HCT116 (cell line): ENCODE measurements around the gene TTC33. TPM values are rescaled to one million over a fixed set of nuclear protein-coding genes. Genes with fewer than 3 reads are reported as not detected.

Source experiments
- ATAC-seq: fragments of 200-7000 bp; cut with Tn5 transposase; 2 replicates; pipeline ENCODE4 v1.9.1; 2020; ENCODE audit warnings: mild to moderate bottlenecking, moderate library complexity
- BruUV-seq: library from RNA; stranded (reverse); fragments of 400-500 nt; replicated peaks from 2 replicates; lab custom pipeline; 2021; lab: Mats Ljungman, UMichigan
- CTCF ChIA-PET: fragments of 300-600 bp; sonication (Branson Sonifier 250); formaldehyde crosslinking; loops from one replicate; lab custom pipeline; 2021; ENCODE audit warnings: antibody characterized with exemption; lab: Charles Lee
- POLR2A ChIA-PET: fragments of 300-600, 350-600 bp; sonication (Branson Sonifier 250); formaldehyde crosslinking; loops from one replicate; lab custom pipeline; 2021; ENCODE audit warnings: antibody characterized with exemption; lab: Charles Lee
- RAD21 ChIA-PET, 2 experiments: fragments of 300-600 bp; sonication (Branson Sonifier 250); formaldehyde crosslinking; loops; one replicate each; lab custom pipeline; 2023; ENCODE audit warnings: low total read pairs in 2 of 2; ENCODE audit not compliant: uncharacterized antibody in 2 of 2, unreplicated experiment in 2 of 2, low non-redundant PET in 1 of 2; lab: Charles Lee
- DNase-seq: peaks from one replicate; pipeline ENCODE4 v3.0.0-alpha.2; 2010; ENCODE audit warnings: low read depth, low spot score
- H2AFZ ChIP-seq: fragments of 200-600 bp; shearing (Covaris generic), sonication (generic); 2 replicates; pipeline ENCODE4 v1.6.1; 2017; ENCODE audit warnings: low read depth, mixed run types, mixed read lengths, antibody characterized with exemption, low read length; ENCODE audit not compliant: poor library complexity, severe bottlenecking
- H3K27ac ChIP-seq: 2 replicates; pipeline ENCODE4 v1.5.1; 2012; ENCODE audit warnings: low read depth, low read length
- H3K27me3 ChIP-seq: fragments of 200-600 bp; sonication (generic); 2 replicates; pipeline ENCODE4 v1.6.1; 2016; ENCODE audit warnings: mixed run types, low read length, mixed read lengths; ENCODE audit not compliant: insufficient read depth
- H3K36me3 ChIP-seq, 2 experiments: fragments of 200-500 bp in 1 of 2; fragments of 200-600 bp in 1 of 2; sonication (Bioruptor generic) in 1 of 2; sonication (generic) in 1 of 2; 2 replicates each; pipeline versions ENCODE4 v1.5.1 to v1.6.1; 2014 to 2016; ENCODE audit warnings: low read length in 2 of 2, inconsistent platforms in 1 of 2, mixed read lengths in 1 of 2, mixed run types in 1 of 2; ENCODE audit not compliant: insufficient read depth in 2 of 2, control insufficient read depth in 1 of 2
- H3K4me1 ChIP-seq, 2 experiments: fragments of 200-600 bp in 1 of 2; sonication (generic) in 1 of 2; 2 replicates each; pipeline versions ENCODE4 v1.5.1 to v1.6.1; 2012 to 2017; ENCODE audit warnings: low read length in 2 of 2, inconsistent platforms in 1 of 2, mild to moderate bottlenecking in 1 of 2, mixed read lengths in 1 of 2, mixed run types in 1 of 2, moderate library complexity in 1 of 2; ENCODE audit not compliant: insufficient read depth in 2 of 2, control insufficient read depth in 1 of 2
- H3K4me2 ChIP-seq: fragments of 200-600 bp; sonication (generic); 2 replicates; pipeline ENCODE4 v1.6.1; 2017; ENCODE audit warnings: mixed run types, low read length, mixed read lengths
- H3K4me3 ChIP-seq, 2 experiments: fragments of 200-600 bp in 1 of 2; sonication (generic) in 1 of 2; replicated peaks in 1 of 2; 2 replicates each; pipeline ENCODE4 v1.5.1; 2011 to 2016; ENCODE audit warnings: low read length in 2 of 2, control low read depth in 1 of 2, low read depth in 1 of 2, mild to moderate bottlenecking in 1 of 2, mixed read lengths in 1 of 2, mixed run types in 1 of 2
- H3K79me2 ChIP-seq: fragments of 200-600 bp; sonication (generic); 2 replicates; pipeline ENCODE4 v1.6.1; 2017; ENCODE audit warnings: mild to moderate bottlenecking, mixed run types, low read length, moderate library complexity, mixed read lengths; ENCODE audit not compliant: insufficient read depth
- H3K9ac ChIP-seq: fragments of 200-600 bp; sonication (generic); 2 replicates; pipeline ENCODE4 v1.6.1; 2016; ENCODE audit warnings: low read length, mixed read lengths
- H3K9me2 ChIP-seq: fragments of 200-600 bp; sonication (generic), shearing (Covaris generic); 2 replicates; pipeline ENCODE4 v1.6.1; 2017; ENCODE audit warnings: mixed run types, mild to moderate bottlenecking, moderate library complexity; ENCODE audit not compliant: insufficient read depth
- H3K9me3 ChIP-seq, 2 experiments: fragments of 200-500 bp in 1 of 2; fragments of 200-600 bp in 1 of 2; sonication (Bioruptor generic) in 1 of 2; sonication (generic) in 1 of 2; 2 replicates each; pipeline ENCODE4 v1.6.1; 2014 to 2017; ENCODE audit warnings: low read length in 2 of 2, mixed read lengths in 2 of 2, inconsistent platforms in 1 of 2, low read depth in 1 of 2, mild to moderate bottlenecking in 1 of 2, mixed run types in 1 of 2, moderate library complexity in 1 of 2; ENCODE audit not compliant: control insufficient read depth in 1 of 2, insufficient read depth in 1 of 2
- H4K20me1 ChIP-seq: fragments of 200-600 bp; sonication (generic), shearing (Covaris generic); 2 replicates; pipeline ENCODE4 v1.6.1; 2017; ENCODE audit warnings: mixed run types, mild to moderate bottlenecking, moderate library complexity; ENCODE audit not compliant: insufficient read depth
- ATF3 ChIP-seq: IDR thresholded peaks from 2 replicates; pipeline ENCODE4 v1.6.1; 2012
- CBX3 ChIP-seq: IDR thresholded peaks from 2 replicates; pipeline ENCODE4 v1.6.1; 2012; ENCODE audit warnings: low read depth
- CTCF ChIP-seq, 3 experiments: fragments of 200-600 bp in 1 of 3; sonication (generic) in 1 of 3; IDR thresholded peaks in 2 of 3; conservative IDR thresholded peaks in 1 of 3; 2 replicates each; pipeline ENCODE4 v1.5.1; 2012 to 2017; ENCODE audit warnings: low read depth in 2 of 3, low read length in 2 of 3, antibody characterized with exemption in 1 of 3, borderline replicate concordance in 1 of 3, control low read depth in 1 of 3, mild to moderate bottlenecking in 1 of 3, mixed read lengths in 1 of 3, mixed run types in 1 of 3, moderate library complexity in 1 of 3; ENCODE audit not compliant: insufficient read depth in 1 of 3
- EGR1 ChIP-seq: IDR thresholded peaks from 2 replicates; pipeline ENCODE4 v1.6.1; 2012; ENCODE audit warnings: low read depth
- ELF1 ChIP-seq: IDR thresholded peaks from 2 replicates; pipeline ENCODE4 v1.6.1; 2012; ENCODE audit warnings: low read depth, borderline replicate concordance
- EZH2 ChIP-seq: fragments of 200-600 bp; sonication (generic); IDR thresholded peaks from 2 replicates; pipeline ENCODE4 v1.6.1; 2017; ENCODE audit warnings: antibody characterized with exemption, mixed run types
- EZH2phosphoT487 ChIP-seq: fragments of 200-600 bp; IDR thresholded peaks from 2 replicates; pipeline ENCODE4 v1.6.1; 2018; ENCODE audit warnings: antibody characterized with exemption, borderline replicate concordance
- FOSL1 ChIP-seq: IDR thresholded peaks from 2 replicates; pipeline ENCODE4 v1.6.1; 2012; ENCODE audit warnings: low read depth
- JUND ChIP-seq: IDR thresholded peaks from 2 replicates; pipeline ENCODE4 v1.6.1; 2012
- MAX ChIP-seq: IDR thresholded peaks from 2 replicates; pipeline ENCODE4 v1.6.1; 2012
- POLR2A ChIP-seq: IDR thresholded peaks from 2 replicates; pipeline ENCODE4 v1.7.0; 2011; ENCODE audit warnings: borderline replicate concordance; ENCODE audit not compliant: insufficient read depth, insufficient read length; ENCODE audit errors: extremely low read depth
- POLR2AphosphoS5 ChIP-seq: IDR thresholded peaks from 2 replicates; pipeline ENCODE4 v1.6.1; 2011; ENCODE audit warnings: mild to moderate bottlenecking, low read depth, low read length, moderate library complexity
- RAD21 ChIP-seq: IDR thresholded peaks from 2 replicates; pipeline ENCODE4 v1.6.1; 2012; ENCODE audit warnings: low read depth, mild to moderate bottlenecking
- SIN3A ChIP-seq: IDR thresholded peaks from 2 replicates; pipeline ENCODE4 v1.6.1; 2012; ENCODE audit warnings: low read depth
- SP1 ChIP-seq: IDR thresholded peaks from 2 replicates; pipeline ENCODE4 v1.6.1; 2012; ENCODE audit warnings: low read depth
- TCF7L2 ChIP-seq: IDR thresholded peaks from 2 replicates; pipeline ENCODE4 v1.7.0; 2011; ENCODE audit warnings: borderline replicate concordance, inconsistent platforms; ENCODE audit not compliant: insufficient read depth, insufficient read length; ENCODE audit errors: extremely low read depth
- YY1 ChIP-seq: IDR thresholded peaks from 2 replicates; pipeline ENCODE4 v1.6.1; 2011; ENCODE audit warnings: low read length, low read depth, moderate library complexity, mild to moderate bottlenecking; ENCODE audit not compliant: insufficient replicate concordance; ENCODE audit errors: extremely low read depth
- ZBTB33 ChIP-seq: IDR thresholded peaks from 2 replicates; pipeline ENCODE4 v1.6.1; 2011; ENCODE audit warnings: mild to moderate bottlenecking, low read length, moderate library complexity; ENCODE audit not compliant: insufficient replicate concordance; ENCODE audit errors: extremely low read depth
- ZFX ChIP-seq: fragments of 450-650 bp; IDR thresholded peaks from 2 replicates; pipeline ENCODE4 v1.6.1; 2017
- ZNF274 ChIP-seq: fragments of 200-500 bp; sonication (Bioruptor generic); IDR thresholded peaks from 2 replicates; pipeline ENCODE4 v1.6.1; 2014; ENCODE audit warnings: mild to moderate bottlenecking, low read depth, low read length, inconsistent platforms
- intact Hi-C: fragments of 100-400 bp; cut with micrococcal nuclease; formaldehyde crosslinking; loops from 2 replicates; pipeline ENCODE4 v1.10.0; 2022
- total RNA-seq: library from RNA; stranded (reverse); gene quantifications from one replicate; pipeline ENCODE4 v1.2.1, GENCODE V29; 2021; ENCODE audit not compliant: unreplicated experiment

Gene TTC33
- total RNA-seq, 1 experiment from 2014 or later = 14.5 TPM

- POLR2A ChIA-PET = no interaction called here
- H3K79me2 ChIP-seq = no peaks in the 10 kb centered on the region
- intact Hi-C loops = loop anchor here (2.0 to 5.0 kb wide), 4 partner anchors 180 to 1095 kb away; no protein-coding TSS in a partner anchor
- no peak overlapping the region for H2AFZ ChIP-seq
- no peak overlapping the region for H3K4me2 ChIP-seq
- no peaks in the 10 kb centered on the region for H3K9me3 ChIP-seq
- no peaks in the 10 kb centered on the region for H3K27me3 ChIP-seq
- ATAC-seq (no peak), DNase-seq (no peak)
- no peak overlapping the region for H3K9ac ChIP-seq
- CTCF ChIA-PET = no interaction called here
- no peak overlapping the region for H3K27ac ChIP-seq
- RAD21 ChIA-PET = no interaction called here
- no peaks in the 10 kb centered on the region for H3K9me2 ChIP-seq
- no peaks in the 10 kb centered on the region for H3K36me3 ChIP-seq
- no TSS peak for BruUV-seq
- TF ChIP-seq ELF1 (no peak), CTCF (IDR thresholded peaks at IDR 0.05 in 2 of 3, conservative IDR thresholded peaks at IDR 0.05 in 1 of 3; ENCODE audit: borderline replicate concordance in 1 of 3, insufficient read depth in 1 of 3, low read depth in 2 of 3, low read length in 2 of 3) (no peak), EGR1 (no peak), EZH2phosphoT487 (no peak), SIN3A (no peak), SP1 (no peak), RAD21 (no peak), TCF7L2 (no peak), CBX3 (no peak), ATF3 (no peak), ZFX (no peak), ZBTB33 (no peak), JUND (no peak), ZNF274 (no peak), YY1 (no peak), FOSL1 (no peak), EZH2 (no peak), POLR2A (no peak), MAX (no peak), POLR2AphosphoS5 (no peak)
- H3K4me1 ChIP-seq = peaks cover 15 to 27% of the 10 kb centered on the region in 2 experiments; a peak in 3 of 4 replicates
- H3K4me3 ChIP-seq = no peak overlapping the region
- no peaks in the 10 kb centered on the region for H4K20me1 ChIP-seq
Observed at GRCh38 chr5:40687321-40687720, 68.4 kb downstream of the TTC33 start.
